H1 (cell line): Measurements from ENCODE around the gene GALNT6. TPM values are rescaled to one million over a fixed set of nuclear protein-coding genes. Genes with fewer than 3 reads are reported as not detected.

Experiments
- CREB1 ChIP-seq: IDR thresholded peaks from 2 replicates; pipeline ENCODE4 v1.6.1; 2012; ENCODE audit warnings: inconsistent platforms
- HDAC2 ChIP-seq, 2 experiments: fragments of 300-600 bp in 1 of 2; sonication (generic) in 1 of 2; IDR thresholded peaks; 2 replicates each; pipeline ENCODE4 v1.6.1; 2011 to 2012; ENCODE audit warnings: low read depth in 2 of 2, low read length in 2 of 2, mild to moderate bottlenecking in 2 of 2, moderate library complexity in 2 of 2, borderline replicate concordance in 1 of 2, inconsistent platforms in 1 of 2
- JUND ChIP-seq: IDR thresholded peaks from 2 replicates; pipeline ENCODE4 v1.6.1; 2011; ENCODE audit warnings: mild to moderate bottlenecking, improper control_type of control experiment, low read length
- POU5F1 ChIP-seq: IDR thresholded peaks from 2 replicates; pipeline ENCODE4 v1.6.1; 2011; ENCODE audit warnings: low read depth, mild to moderate bottlenecking, low read length, moderate library complexity
- SUZ12 ChIP-seq: fragments of 200-600 bp; sonication (generic); IDR thresholded peaks from 2 replicates; pipeline ENCODE4 v1.6.1; 2012; ENCODE audit warnings: mild to moderate bottlenecking, inconsistent platforms, low read length, moderate library complexity, mixed read lengths
- polyA plus RNA-seq, 7 experiments: library from polyadenylated mRNA; depleted of rRNA in 3 of 7; stranded (reverse) in 5 of 7; unstranded in 2 of 7; fragments of >200 nt in 5 of 7; fragments of 200-250 nt in 2 of 7; gene quantifications; 1 replicate in 5 of 7; 2 replicates in 1 of 7; 4 replicates in 1 of 7; pipeline versions ENCODE4 v1.2.1 to v1.2.3, GENCODE V29; 2011 to 2013; ENCODE audit warnings: missing spikeins in 2 of 7, mixed read lengths in 2 of 7
- total RNA-seq: library from RNA; stranded (reverse); fragmentation: NEBNext Ultra II Directional; extraction: Animal tissue kit (Norgen Biotek cat#: 25700); gene quantifications from 2 replicates; pipeline ENCODE4 v1.2.1, GENCODE V29; 2021
- TF ChIP-seq, protein P1 (sequence below), 3 experiments: IDR thresholded peaks; 1 replicate in 2 of 3; 2 replicates in 1 of 3; pipeline versions ENCODE4 v1.5.1 to v1.6.1; 2011; ENCODE audit warnings: low read length in 3 of 3, mild to moderate bottlenecking in 3 of 3, inconsistent platforms in 2 of 3, low read depth in 1 of 3, moderate library complexity in 1 of 3; ENCODE audit not compliant: insufficient read depth in 1 of 3; ENCODE audit errors: control extremely low read depth in 1 of 3

GALNT6 gene
- total and polyA plus RNA-seq, 2 of the 8 experiments (the other 6 are each of a cell fraction or from before 2014, with no cell fraction given) = 5.8 to 10.7 TPM

DNA sequence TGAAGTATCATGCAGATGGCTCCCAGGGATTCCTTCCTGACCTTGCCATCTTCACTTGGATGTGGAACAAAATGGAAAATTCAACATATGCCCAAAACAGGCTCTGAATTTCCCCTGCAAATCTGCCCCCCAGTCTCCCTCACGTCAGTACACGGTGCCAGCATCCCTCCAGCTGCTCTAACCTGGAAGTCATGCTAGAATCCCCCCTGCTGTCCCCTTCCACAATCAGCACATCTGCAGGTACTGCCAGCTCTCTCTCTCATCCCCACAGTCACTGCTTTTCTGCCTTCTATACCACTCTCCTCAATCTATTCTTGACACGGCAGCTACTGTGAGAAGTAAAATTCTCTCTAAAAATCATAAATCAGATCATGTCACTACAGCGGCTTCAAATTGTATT is 21.6 kb downstream of the GALNT6 start (continued):
- TF ChIP-seq HDAC2 (IDR thresholded peaks at IDR 0.05; ENCODE audit: borderline replicate concordance in 1 of 2, low read depth in 2 of 2, low read length in 2 of 2) = no peak
- TF ChIP-seq, protein P1, sequence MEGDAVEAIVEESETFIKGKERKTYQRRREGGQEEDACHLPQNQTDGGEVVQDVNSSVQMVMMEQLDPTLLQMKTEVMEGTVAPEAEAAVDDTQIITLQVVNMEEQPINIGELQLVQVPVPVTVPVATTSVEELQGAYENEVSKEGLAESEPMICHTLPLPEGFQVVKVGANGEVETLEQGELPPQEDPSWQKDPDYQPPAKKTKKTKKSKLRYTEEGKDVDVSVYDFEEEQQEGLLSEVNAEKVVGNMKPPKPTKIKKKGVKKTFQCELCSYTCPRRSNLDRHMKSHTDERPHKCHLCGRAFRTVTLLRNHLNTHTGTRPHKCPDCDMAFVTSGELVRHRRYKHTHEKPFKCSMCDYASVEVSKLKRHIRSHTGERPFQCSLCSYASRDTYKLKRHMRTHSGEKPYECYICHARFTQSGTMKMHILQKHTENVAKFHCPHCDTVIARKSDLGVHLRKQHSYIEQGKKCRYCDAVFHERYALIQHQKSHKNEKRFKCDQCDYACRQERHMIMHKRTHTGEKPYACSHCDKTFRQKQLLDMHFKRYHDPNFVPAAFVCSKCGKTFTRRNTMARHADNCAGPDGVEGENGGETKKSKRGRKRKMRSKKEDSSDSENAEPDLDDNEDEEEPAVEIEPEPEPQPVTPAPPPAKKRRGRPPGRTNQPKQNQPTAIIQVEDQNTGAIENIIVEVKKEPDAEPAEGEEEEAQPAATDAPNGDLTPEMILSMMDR (IDR thresholded peaks at IDR 0.05; ENCODE audit: control extremely low read depth in 1 of 3, insufficient read depth in 1 of 3, low read depth in 1 of 3, low read length in 3 of 3) = no peak
- TF ChIP-seq CREB1 = no peak
- TF ChIP-seq POU5F1 = no peak
- TF ChIP-seq SUZ12 = no peak
- TF ChIP-seq JUND = no peak
